K562 (cell line): ENCODE results near the gene UBE2V1. TPM values are rescaled to one million over a fixed set of nuclear protein-coding genes. Genes with fewer than 3 reads are reported as not detected.

ENCODE experiments used
- ARID1B ChIP-seq: fragments of 450-650 bp; IDR thresholded peaks from 2 replicates; pipeline ENCODE4 v1.6.1; 2016; ENCODE audit warnings: antibody characterized with exemption, mild to moderate bottlenecking, inconsistent platforms
- ARNT ChIP-seq, 2 experiments: fragments of 450-650 bp; IDR thresholded peaks; 2 replicates each; pipeline ENCODE4 v1.6.1; 2016; ENCODE audit warnings: mild to moderate bottlenecking in 1 of 2
- CBFA2T3 ChIP-seq: fragments of 450-650 bp; IDR thresholded peaks from 2 replicates; pipeline ENCODE4 v1.6.1; 2017
- CBX3 ChIP-seq, 2 experiments: IDR thresholded peaks; 1 replicate in 1 of 2; 2 replicates in 1 of 2; pipeline ENCODE4 v1.6.1; 2012; ENCODE audit warnings: inconsistent platforms in 2 of 2, low read length in 2 of 2, borderline replicate concordance in 1 of 2, control low read depth in 1 of 2
- CREM ChIP-seq: IDR thresholded peaks from 2 replicates; pipeline ENCODE4 v1.6.1; 2014; ENCODE audit warnings: antibody characterized with exemption, low read depth
- DPF2 ChIP-seq: fragments of 450-650 bp; IDR thresholded peaks from 2 replicates; pipeline ENCODE4 v1.6.1; 2016
- FOXM1 ChIP-seq, 2 experiments: fragments of 450-650 bp in 1 of 2; sonication (generic) in 1 of 2; formaldehyde crosslinking in 1 of 2; IDR thresholded peaks; 2 replicates each; pipeline versions ENCODE4 v1.6.1 to v1.9.0; 2017 to 2022; ENCODE audit warnings: low read depth in 2 of 2, mild to moderate bottlenecking in 2 of 2, missing genetic modification reagents in 1 of 2, moderate library complexity in 1 of 2
- GABPB2 ChIP-seq: fragments of 250-450 bp; sonication (Bioruptor Pico); conservative IDR thresholded peaks from 2 replicates; pipeline ENCODE4 v1.5.1; 2021; ENCODE audit warnings: mild to moderate bottlenecking
- HDAC1 ChIP-seq, 2 experiments: fragments of 450-650 bp; IDR thresholded peaks; 2 replicates each; pipeline ENCODE4 v1.6.1; 2016 to 2017; ENCODE audit warnings: inconsistent platforms in 1 of 2, mild to moderate bottlenecking in 1 of 2, moderate library complexity in 1 of 2
- HDAC6 ChIP-seq: IDR thresholded peaks from 2 replicates; pipeline ENCODE4 v1.6.1; 2012; ENCODE audit warnings: low read depth, mild to moderate bottlenecking, control low read depth, inconsistent platforms, low read length, moderate library complexity
- IFI16 ChIP-seq: fragments of 250-450 bp; sonication (Bioruptor Pico); IDR thresholded peaks from 2 replicates; pipeline ENCODE4 v2.1.2; 2022; ENCODE audit warnings: mild to moderate bottlenecking, inconsistent platforms
- KLF16 ChIP-seq: IDR thresholded peaks from 2 replicates; pipeline ENCODE4 v1.6.1; 2016; ENCODE audit warnings: antibody characterized with exemption
- LEF1 ChIP-seq: fragments of 450-650 bp; IDR thresholded peaks from 2 replicates; pipeline ENCODE4 v1.6.1; 2016; ENCODE audit warnings: mild to moderate bottlenecking
- MBD2 ChIP-seq: sonication (generic); IDR thresholded peaks from 2 replicates; pipeline ENCODE4 v1.6.1; 2016; ENCODE audit warnings: low read depth, borderline replicate concordance
- MEIS2 ChIP-seq: fragments of 450-650 bp; IDR thresholded peaks from 2 replicates; pipeline ENCODE4 v1.6.1; 2014; ENCODE audit warnings: mild to moderate bottlenecking; ENCODE audit not compliant: partially characterized antibody
- MIER1 ChIP-seq: fragments of 450-650 bp; IDR thresholded peaks from 2 replicates; pipeline ENCODE4 v1.6.1; 2016; ENCODE audit warnings: antibody characterized with exemption, mild to moderate bottlenecking, low read depth
- MLLT1 ChIP-seq, 2 experiments: fragments of 450-650 bp; IDR thresholded peaks; 2 replicates each; pipeline ENCODE4 v1.6.1; 2016
- PHB2 ChIP-seq: fragments of 450-650 bp; IDR thresholded peaks from 2 replicates; pipeline ENCODE4 v1.6.1; 2017; ENCODE audit warnings: low read depth
- PTBP1 ChIP-seq: fragments of 200-400 bp; formaldehyde crosslinking; IDR thresholded peaks from 2 replicates; pipeline ENCODE4 v1.6.1; 2017; ENCODE audit warnings: low read depth, low read length
- SMAD1 ChIP-seq: fragments of 150-350 bp; IDR thresholded peaks from 2 replicates; pipeline ENCODE4 v1.6.1; 2014; ENCODE audit warnings: low read length, low read depth; ENCODE audit not compliant: partially characterized antibody
- SOX6 ChIP-seq: fragments of 450-650 bp; IDR thresholded peaks from 2 replicates; pipeline ENCODE4 v1.6.1; 2014; ENCODE audit warnings: mild to moderate bottlenecking
- STAT5A ChIP-seq: IDR thresholded peaks from 2 replicates; pipeline ENCODE4 v1.6.1; 2012; ENCODE audit warnings: low read length, inconsistent platforms, borderline replicate concordance
- TCF3 ChIP-seq: sonication (generic); formaldehyde crosslinking; IDR thresholded peaks from 2 replicates; pipeline ENCODE4 v1.4.0; 2020; ENCODE audit warnings: mild to moderate bottlenecking, missing genetic modification reagents
- ZNF212 ChIP-seq: fragments of 450-650 bp; formaldehyde crosslinking; IDR thresholded peaks from 2 replicates; pipeline ENCODE4 v1.4.0; 2020; ENCODE audit warnings: mild to moderate bottlenecking
- ZNF583 ChIP-seq: fragments of 250-450 bp; sonication (Bioruptor Pico); IDR thresholded peaks from 2 replicates; pipeline ENCODE4 v1.4.0; 2020
- polyA plus RNA-seq, 8 experiments: library from polyadenylated mRNA; depleted of rRNA in 4 of 8; stranded (reverse) in 5 of 8; unstranded in 3 of 8; fragments of >200 nt; fragmentation: Nextera tagmentation in 2 of 8; fragmentation: Illumina TruSeq in 1 of 8; extraction: Ambion mirVana in 2 of 8; extraction: Trizol in 1 of 8; gene quantifications; 2 replicates each; pipeline versions ENCODE4 v1.2.1 to v1.2.3, GENCODE V29; 2011 to 2014; ENCODE audit warnings: inconsistent platforms in 1 of 8, missing spikeins in 1 of 8
- total RNA-seq, 7 experiments: library from RNA; depleted of rRNA in 6 of 7; stranded (reverse); fragments of >200 nt in 6 of 7; fragmentation: Illumina TruSeq in 2 of 7; extraction: Trizol in 2 of 7; gene quantifications; 2 replicates each; pipeline versions ENCODE4 v1.2.1 to v1.2.3, GENCODE V29; 2011 to 2021; ENCODE audit warnings: low replicate concordance in 1 of 7
- TF ChIP-seq, protein P1 (sequence below): fragments of 250-450 bp; sonication (Bioruptor Pico); IDR thresholded peaks from 2 replicates; pipeline ENCODE4 v1.4.0; 2020; ENCODE audit warnings: mild to moderate bottlenecking, moderate library complexity
- TF ChIP-seq, protein P2 (sequence below): fragments of 450-650 bp; IDR thresholded peaks from 2 replicates; pipeline ENCODE4 v1.6.1; 2016

The UBE2V1 gene
- total and polyA plus RNA-seq, 9 of the 15 experiments (the other 6 are each of a cell fraction or from before 2014, with no cell fraction given), result 93.0 to 357 (median 119) TPM

GRCh38 chr20:50098259-50098658 is 14.7 kb downstream of the UBE2V1 start (continued):
- TF ChIP-seq PHB2, result peak; percentile 90; the same call in 1 of the 2 replicates
- TF ChIP-seq LEF1, result peak; percentile 78
- peak; percentile 99 for TF ChIP-seq CBFA2T3
- peak; percentile 74 to 89; a peak in 3 of 4 replicates for TF ChIP-seq ARNT (IDR thresholded peaks at IDR 0.05)
- TF ChIP-seq SOX6, result peak; percentile 78; the same call in 1 of the 2 replicates
- TF ChIP-seq ZNF212 (CRISPR knock-in tag), result no peak
- no peak for TF ChIP-seq IFI16
- TF ChIP-seq SMAD1, result no peak
- peak; percentile 85 for TF ChIP-seq KLF16
- peak; percentile 98 for TF ChIP-seq ARID1B
- TF ChIP-seq MBD2, result 0 out of 2 replicates have a peak, but pooled peaks have one; percentile 37
- no peak for TF ChIP-seq PTBP1
- TF ChIP-seq FOXM1 (IDR thresholded peaks at IDR 0.05; ENCODE audit: low read depth), result peak; percentile 78
- TF ChIP-seq FOXM1 (CRISPR knock-in tag; IDR thresholded peaks at IDR 0.05; ENCODE audit: low read depth), result no peak
- TF ChIP-seq CBX3 (IDR thresholded peaks at IDR 0.05; ENCODE audit: borderline replicate concordance in 1 of 2, low read length in 2 of 2), result 0 out of 3 replicates have a peak, but pooled peaks of 1 of the 2 experiments have one; percentile 21
- peak; percentile 97 for TF ChIP-seq DPF2
- TF ChIP-seq MEIS2, result peak; percentile 75
- TF ChIP-seq HDAC6, result no peak
- TF ChIP-seq TCF3 (CRISPR knock-in tag), result peak; percentile 98
- TF ChIP-seq MLLT1 (IDR thresholded peaks at IDR 0.05), result 0 out of 4 replicates have a peak, but pooled peaks of 1 of the 2 experiments have one; percentile 15
- peak; percentile 94 for TF ChIP-seq STAT5A
- TF ChIP-seq HDAC1 (IDR thresholded peaks at IDR 0.05), result peak in 1 of 2 experiments; percentile 91; a peak in 2 of 4 replicates
- no peak for TF ChIP-seq GABPB2
- TF ChIP-seq MIER1, result peak; percentile 38; the same call in 1 of the 2 replicates
- no peak for TF ChIP-seq ZNF583
- TF ChIP-seq, protein P1, sequence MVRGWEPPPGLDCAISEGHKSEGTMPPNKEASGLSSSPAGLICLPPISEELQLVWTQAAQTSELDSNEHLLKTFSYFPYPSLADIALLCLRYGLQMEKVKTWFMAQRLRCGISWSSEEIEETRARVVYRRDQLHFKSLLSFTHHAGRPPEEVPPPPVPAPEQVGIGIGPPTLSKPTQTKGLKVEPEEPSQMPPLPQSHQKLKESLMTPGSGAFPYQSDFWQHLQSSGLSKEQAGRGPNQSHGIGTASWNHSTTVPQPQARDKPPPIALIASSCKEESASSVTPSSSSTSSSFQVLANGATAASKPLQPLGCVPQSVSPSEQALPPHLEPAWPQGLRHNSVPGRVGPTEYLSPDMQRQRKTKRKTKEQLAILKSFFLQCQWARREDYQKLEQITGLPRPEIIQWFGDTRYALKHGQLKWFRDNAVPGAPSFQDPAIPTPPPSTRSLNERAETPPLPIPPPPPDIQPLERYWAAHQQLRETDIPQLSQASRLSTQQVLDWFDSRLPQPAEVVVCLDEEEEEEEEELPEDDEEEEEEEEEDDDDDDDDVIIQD (CRISPR knock-in tag), result no peak
- TF ChIP-seq CREM, result peak; percentile 78
- TF ChIP-seq, protein P2, sequence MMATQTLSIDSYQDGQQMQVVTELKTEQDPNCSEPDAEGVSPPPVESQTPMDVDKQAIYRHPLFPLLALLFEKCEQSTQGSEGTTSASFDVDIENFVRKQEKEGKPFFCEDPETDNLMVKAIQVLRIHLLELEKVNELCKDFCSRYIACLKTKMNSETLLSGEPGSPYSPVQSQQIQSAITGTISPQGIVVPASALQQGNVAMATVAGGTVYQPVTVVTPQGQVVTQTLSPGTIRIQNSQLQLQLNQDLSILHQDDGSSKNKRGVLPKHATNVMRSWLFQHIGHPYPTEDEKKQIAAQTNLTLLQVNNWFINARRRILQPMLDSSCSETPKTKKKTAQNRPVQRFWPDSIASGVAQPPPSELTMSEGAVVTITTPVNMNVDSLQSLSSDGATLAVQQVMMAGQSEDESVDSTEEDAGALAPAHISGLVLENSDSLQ, result peak; percentile 78
